Stomach (tissue), 4 donors: ENCODE results near the gene FLAD1.

Experiments used
- CTCF ChIP-seq, 7 experiments: fragments of 450-650 bp in 4 of 7; fragments of 200-600 bp in 3 of 7; sonication (generic) in 3 of 7; IDR thresholded peaks; one replicate each; pipeline ENCODE4 v1.5.1; 2016 to 2019; ENCODE audit warnings: antibody characterized with exemption in 7 of 7, control low read depth in 2 of 7, mild to moderate bottlenecking in 1 of 7
- EP300 ChIP-seq: sonication (generic); formaldehyde crosslinking; IDR thresholded peaks from one replicate; pipeline ENCODE4 v1.6.1; 2017; ENCODE audit warnings: antibody characterized with exemption
- POLR2AphosphoS5 ChIP-seq, 3 donors: sonication (generic); formaldehyde crosslinking; IDR thresholded peaks; one replicate each; pipeline ENCODE4 v1.6.1; 2016; ENCODE audit warnings: antibody characterized with exemption in 3 of 3

GRCh38 chr1:154990276-154990675 lies 7.1 kb downstream of the FLAD1 start:
- TF ChIP-seq CTCF (IDR thresholded peaks at IDR 0.05) (no peak), POLR2AphosphoS5 (IDR thresholded peaks at IDR 0.05) (no peak), EP300 (no peak)
